H7 (cell line): ENCODE measurements around the gene PBX1. TPM values are rescaled to one million over a fixed set of nuclear protein-coding genes. Genes with fewer than 3 reads are reported as not detected.

Experiments
- DNase-seq: peaks from one replicate; pipeline ENCODE4 v3.0.0; 2012
- H3K27me3 ChIP-seq: 2 replicates; pipeline ENCODE4 v1.6.0; 2011; ENCODE audit warnings: mild to moderate bottlenecking, low read length; ENCODE audit not compliant: control insufficient read depth, insufficient read depth
- H3K36me3 ChIP-seq: replicated peaks from 2 replicates; pipeline ENCODE4 v1.5.1; 2011; ENCODE audit warnings: low read length; ENCODE audit not compliant: control insufficient read depth, insufficient read depth
- H3K4me3 ChIP-seq: 2 replicates; pipeline ENCODE4 v1.5.1; 2011; ENCODE audit warnings: low read depth, mild to moderate bottlenecking, control low read depth, low read length, moderate library complexity; ENCODE audit not compliant: insufficient read depth
- total RNA-seq: library from RNA; depleted of rRNA; stranded (reverse); fragments of >200 nt; shearing (Covaris generic); gene quantifications from 2 replicates; pipeline ENCODE4 v1.2.3, GENCODE V29; 2014

Gene PBX1
- total RNA-seq, 1 experiment from 2014 or later: 70.5 TPM

- Histone ChIP-seq H3K36me3 (peaks cover 6% of the 10 kb centered on the region), H3K4me3 (no peak overlapping the region), H3K27me3 (no peaks in the 10 kb centered on the region; the same call in 1 of the 2 replicates)
- no peak for DNase-seq
Observed at GRCh38 chr1:164801246-164801731, 242.3 kb downstream of the PBX1 start.

GRCh38 chr1:164801791-164802502 lies 243.0 kb downstream of the PBX1 start:
- Histone ChIP-seq H3K4me3 (no peak overlapping the region), H3K27me3 (no peaks in the 10 kb centered on the region; the same call in 1 of the 2 replicates), H3K36me3 (peaks cover 6% of the 10 kb centered on the region)
- DNase-seq: no peak

GRCh38 chr1:164802529-164803282 lies 243.7 kb downstream of the PBX1 start:
- Histone ChIP-seq H3K36me3 (peaks cover 7% of the 10 kb centered on the region), H3K27me3 (no peaks in the 10 kb centered on the region; the same call in 1 of the 2 replicates), H3K4me3 (no peak overlapping the region)
- no peak for DNase-seq

GRCh38 chr1:164803366-164803765 lies 244.4 kb downstream of the PBX1 start:
- Histone ChIP-seq H3K4me3 (no peak overlapping the region), H3K27me3 (no peaks in the 10 kb centered on the region; the same call in 1 of the 2 replicates), H3K36me3 (peaks cover 7% of the 10 kb centered on the region)
- DNase-seq: no peak

- Histone ChIP-seq H3K4me3 (no peak overlapping the region), H3K27me3 (no peaks in the 10 kb centered on the region; the same call in 1 of the 2 replicates), H3K36me3 (peaks cover 7% of the 10 kb centered on the region)
- DNase-seq: no peak
Observed at GRCh38 chr1:164804366-164804765, 245.4 kb downstream of the PBX1 start.

- DNase-seq: no peak
- H3K27me3 ChIP-seq: no peaks in the 10 kb centered on the region; the same call in 1 of the 2 replicates
- no peak overlapping the region for H3K4me3 ChIP-seq
- H3K36me3 ChIP-seq: peaks cover 3% of the 10 kb centered on the region
Observed at GRCh38 chr1:164805399-164805798, 246.4 kb downstream of the PBX1 start.

- DNase-seq: no peak
- no peaks in the 10 kb centered on the region; the same call in 1 of the 2 replicates for H3K27me3 ChIP-seq
- peaks cover 3% of the 10 kb centered on the region; the same call in 1 of the 2 replicates for H3K36me3 ChIP-seq
- H3K4me3 ChIP-seq: no peak overlapping the region
Observed at GRCh38 chr1:164806531-164806930, 247.5 kb downstream of the PBX1 start.

- H3K27me3 ChIP-seq: no peaks in the 10 kb centered on the region
- H3K4me3 ChIP-seq: no peak overlapping the region
- H3K36me3 ChIP-seq: no peaks in the 10 kb centered on the region
- no peak for DNase-seq
Observed at GRCh38 chr1:164813776-164814175, 254.8 kb downstream of the PBX1 start.

GRCh38 chr1:164821648-164822047 lies 262.7 kb downstream of the PBX1 start:
- H3K4me3 ChIP-seq: no peak overlapping the region
- no peak for DNase-seq
- no peaks in the 10 kb centered on the region for H3K27me3 ChIP-seq
- peaks cover 2% of the 10 kb centered on the region for H3K36me3 ChIP-seq

- H3K27me3 ChIP-seq: no peaks in the 10 kb centered on the region
- H3K36me3 ChIP-seq: peaks cover 2% of the 10 kb centered on the region
- H3K4me3 ChIP-seq: no peak overlapping the region
- no peak for DNase-seq
Observed at GRCh38 chr1:164823486-164824279, 264.7 kb downstream of the PBX1 start.

GRCh38 chr1:164824542-164824941 lies 265.6 kb downstream of the PBX1 start:
- no peak for DNase-seq
- Histone ChIP-seq H3K36me3 (peaks cover 2% of the 10 kb centered on the region), H3K27me3 (no peaks in the 10 kb centered on the region), H3K4me3 (no peak overlapping the region)

- H3K27me3 ChIP-seq: no peaks in the 10 kb centered on the region
- DNase-seq: no peak
- H3K4me3 ChIP-seq: no peak overlapping the region
- no peaks in the 10 kb centered on the region; the same call in none of the 2 replicates for H3K36me3 ChIP-seq
Observed at GRCh38 chr1:164830628-164831027, 271.6 kb downstream of the PBX1 start.

GRCh38 chr1:164834641-164835040 lies 275.7 kb downstream of the PBX1 start:
- no peak for DNase-seq

GRCh38 chr1:164836614-164837018 lies 277.6 kb downstream of the PBX1 start:
- no peak for DNase-seq
- Histone ChIP-seq H3K4me3 (no peak overlapping the region), H3K27me3 (no peaks in the 10 kb centered on the region), H3K36me3 (no peaks in the 10 kb centered on the region; the same call in 1 of the 2 replicates)

More at GRCh38 chr1:164834641-164835040, 275.7 kb downstream of the PBX1 start:
- H3K36me3 ChIP-seq: no peaks in the 10 kb centered on the region; the same call in 1 of the 2 replicates
- no peaks in the 10 kb centered on the region for H3K27me3 ChIP-seq
- no peak overlapping the region for H3K4me3 ChIP-seq
